Measurements from ENCODE around the gene PDHX. TPM values are rescaled to one million over a fixed set of nuclear protein-coding genes. Genes with fewer than 3 reads are reported as not detected.

Gene PDHX
- total RNA-seq, 1 experiment from 2014 or later, result 43.4 TPM

- TF ChIP-seq, protein P1, sequence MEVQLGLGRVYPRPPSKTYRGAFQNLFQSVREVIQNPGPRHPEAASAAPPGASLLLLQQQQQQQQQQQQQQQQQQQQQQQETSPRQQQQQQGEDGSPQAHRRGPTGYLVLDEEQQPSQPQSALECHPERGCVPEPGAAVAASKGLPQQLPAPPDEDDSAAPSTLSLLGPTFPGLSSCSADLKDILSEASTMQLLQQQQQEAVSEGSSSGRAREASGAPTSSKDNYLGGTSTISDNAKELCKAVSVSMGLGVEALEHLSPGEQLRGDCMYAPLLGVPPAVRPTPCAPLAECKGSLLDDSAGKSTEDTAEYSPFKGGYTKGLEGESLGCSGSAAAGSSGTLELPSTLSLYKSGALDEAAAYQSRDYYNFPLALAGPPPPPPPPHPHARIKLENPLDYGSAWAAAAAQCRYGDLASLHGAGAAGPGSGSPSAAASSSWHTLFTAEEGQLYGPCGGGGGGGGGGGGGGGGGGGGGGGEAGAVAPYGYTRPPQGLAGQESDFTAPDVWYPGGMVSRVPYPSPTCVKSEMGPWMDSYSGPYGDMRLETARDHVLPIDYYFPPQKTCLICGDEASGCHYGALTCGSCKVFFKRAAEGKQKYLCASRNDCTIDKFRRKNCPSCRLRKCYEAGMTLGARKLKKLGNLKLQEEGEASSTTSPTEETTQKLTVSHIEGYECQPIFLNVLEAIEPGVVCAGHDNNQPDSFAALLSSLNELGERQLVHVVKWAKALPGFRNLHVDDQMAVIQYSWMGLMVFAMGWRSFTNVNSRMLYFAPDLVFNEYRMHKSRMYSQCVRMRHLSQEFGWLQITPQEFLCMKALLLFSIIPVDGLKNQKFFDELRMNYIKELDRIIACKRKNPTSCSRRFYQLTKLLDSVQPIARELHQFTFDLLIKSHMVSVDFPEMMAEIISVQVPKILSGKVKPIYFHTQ (CRISPR knock-in tag; IDR thresholded peaks at IDR 0.05), result no peak
- no peak for TF ChIP-seq ZMAT4 (CRISPR knock-in tag; IDR thresholded peaks at IDR 0.05)
- TF ChIP-seq NFATC4 (CRISPR knock-in tag; IDR thresholded peaks at IDR 0.05), result no peak
- TF ChIP-seq MXD4 (CRISPR knock-in tag; IDR thresholded peaks at IDR 0.05; ENCODE audit: borderline replicate concordance), result no peak
- no peak for TF ChIP-seq MYBL2 (CRISPR knock-in tag; IDR thresholded peaks at IDR 0.05)
Measured at GRCh38 chr11:35042913-35043312, 126.5 kb downstream of the PDHX start (continued).

- Mint-ChIP-seq H3K27ac (no peak overlapping the region), H3K27me3 (ENCODE audit: low read depth) (peaks cover 3% of the 10 kb centered on the region; the same call in 1 of the 2 replicates), H3K4me1 (no peaks in the 10 kb centered on the region), H3K36me3 (no peaks in the 10 kb centered on the region), H3K4me3 (no peak overlapping the region), H3K9me3 (peaks cover 14% of the 10 kb centered on the region)
- ATAC-seq, result no peak
- no peak for DNase-seq (ENCODE audit: low spot score)
- ChIA-PET CTCF (no interaction called here), POLR2A (no interaction called here)
- TF ChIP-seq FOXP1 (CRISPR knock-in tag; IDR thresholded peaks at IDR 0.05; ENCODE audit: borderline replicate concordance) (no peak), ZNF232 (CRISPR knock-in tag; IDR thresholded peaks at IDR 0.05) (no peak), NR1H2 (CRISPR knock-in tag; IDR thresholded peaks at IDR 0.05) (no peak), NR2C2 (CRISPR knock-in tag; IDR thresholded peaks at IDR 0.05) (no peak), ZNF138 (CRISPR knock-in tag; conservative IDR thresholded peaks at IDR 0.05) (no peak), RORB (CRISPR knock-in tag; IDR thresholded peaks at IDR 0.05) (no peak), IRF2 (CRISPR knock-in tag; IDR thresholded peaks at IDR 0.05; ENCODE audit: borderline replicate concordance, low read depth) (no peak), ZNF281 (CRISPR knock-in tag; IDR thresholded peaks at IDR 0.05) (no peak), E2F5 (CRISPR knock-in tag; IDR thresholded peaks at IDR 0.05) (no peak)
- TF ChIP-seq, protein P2, sequence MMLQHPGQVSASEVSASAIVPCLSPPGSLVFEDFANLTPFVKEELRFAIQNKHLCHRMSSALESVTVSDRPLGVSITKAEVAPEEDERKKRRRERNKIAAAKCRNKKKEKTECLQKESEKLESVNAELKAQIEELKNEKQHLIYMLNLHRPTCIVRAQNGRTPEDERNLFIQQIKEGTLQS (CRISPR knock-in tag; conservative IDR thresholded peaks at IDR 0.05), result no peak
- TF ChIP-seq, protein P3, sequence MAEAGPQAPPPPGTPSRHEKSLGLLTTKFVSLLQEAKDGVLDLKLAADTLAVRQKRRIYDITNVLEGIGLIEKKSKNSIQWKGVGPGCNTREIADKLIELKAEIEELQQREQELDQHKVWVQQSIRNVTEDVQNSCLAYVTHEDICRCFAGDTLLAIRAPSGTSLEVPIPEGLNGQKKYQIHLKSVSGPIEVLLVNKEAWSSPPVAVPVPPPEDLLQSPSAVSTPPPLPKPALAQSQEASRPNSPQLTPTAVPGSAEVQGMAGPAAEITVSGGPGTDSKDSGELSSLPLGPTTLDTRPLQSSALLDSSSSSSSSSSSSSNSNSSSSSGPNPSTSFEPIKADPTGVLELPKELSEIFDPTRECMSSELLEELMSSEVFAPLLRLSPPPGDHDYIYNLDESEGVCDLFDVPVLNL (CRISPR knock-in tag; IDR thresholded peaks at IDR 0.05; ENCODE audit: borderline replicate concordance, low read depth), result no peak
- TF ChIP-seq, protein P4, sequence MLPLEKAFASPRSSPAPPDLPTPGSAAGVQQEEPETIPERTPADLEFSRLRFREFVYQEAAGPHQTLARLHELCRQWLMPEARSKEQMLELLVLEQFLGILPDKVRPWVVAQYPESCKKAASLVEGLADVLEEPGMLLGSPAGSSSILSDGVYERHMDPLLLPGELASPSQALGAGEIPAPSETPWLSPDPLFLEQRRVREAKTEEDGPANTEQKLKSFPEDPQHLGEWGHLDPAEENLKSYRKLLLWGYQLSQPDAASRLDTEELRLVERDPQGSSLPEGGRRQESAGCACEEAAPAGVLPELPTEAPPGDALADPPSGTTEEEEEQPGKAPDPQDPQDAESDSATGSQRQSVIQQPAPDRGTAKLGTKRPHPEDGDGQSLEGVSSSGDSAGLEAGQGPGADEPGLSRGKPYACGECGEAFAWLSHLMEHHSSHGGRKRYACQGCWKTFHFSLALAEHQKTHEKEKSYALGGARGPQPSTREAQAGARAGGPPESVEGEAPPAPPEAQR (CRISPR knock-in tag; IDR thresholded peaks at IDR 0.05), result no peak
- TF ChIP-seq, protein P5, sequence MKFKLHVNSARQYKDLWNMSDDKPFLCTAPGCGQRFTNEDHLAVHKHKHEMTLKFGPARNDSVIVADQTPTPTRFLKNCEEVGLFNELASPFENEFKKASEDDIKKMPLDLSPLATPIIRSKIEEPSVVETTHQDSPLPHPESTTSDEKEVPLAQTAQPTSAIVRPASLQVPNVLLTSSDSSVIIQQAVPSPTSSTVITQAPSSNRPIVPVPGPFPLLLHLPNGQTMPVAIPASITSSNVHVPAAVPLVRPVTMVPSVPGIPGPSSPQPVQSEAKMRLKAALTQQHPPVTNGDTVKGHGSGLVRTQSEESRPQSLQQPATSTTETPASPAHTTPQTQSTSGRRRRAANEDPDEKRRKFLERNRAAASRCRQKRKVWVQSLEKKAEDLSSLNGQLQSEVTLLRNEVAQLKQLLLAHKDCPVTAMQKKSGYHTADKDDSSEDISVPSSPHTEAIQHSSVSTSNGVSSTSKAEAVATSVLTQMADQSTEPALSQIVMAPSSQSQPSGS (CRISPR knock-in tag; IDR thresholded peaks at IDR 0.05; ENCODE audit: borderline replicate concordance, low read depth), result no peak
- TF ChIP-seq, protein P6, sequence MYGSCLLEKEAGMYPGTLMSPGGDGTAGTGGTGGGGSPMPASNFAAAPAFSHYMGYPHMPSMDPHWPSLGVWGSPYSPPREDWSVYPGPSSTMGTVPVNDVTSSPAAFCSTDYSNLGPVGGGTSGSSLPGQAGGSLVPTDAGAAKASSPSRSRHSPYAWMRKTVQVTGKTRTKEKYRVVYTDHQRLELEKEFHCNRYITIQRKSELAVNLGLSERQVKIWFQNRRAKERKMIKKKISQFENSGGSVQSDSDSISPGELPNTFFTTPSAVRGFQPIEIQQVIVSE (CRISPR knock-in tag; IDR thresholded peaks at IDR 0.05; ENCODE audit: borderline replicate concordance), result no peak
Measured at GRCh38 chr11:35043936-35044335, 127.5 kb downstream of the PDHX start.
